KMS-11 (cell line): ENCODE measurements around the gene C2CD2.

Experiments used
- H2AFZ ChIP-seq: fragments of 200-600 bp; sonication (generic); 2 replicates; pipeline ENCODE4 v1.6.1; 2016; ENCODE audit warnings: antibody characterized with exemption, mixed run types, low read depth
- H3K27ac ChIP-seq: fragments of 200-600 bp; sonication (generic); 2 replicates; pipeline ENCODE4 v1.6.1; 2016; ENCODE audit warnings: mild to moderate bottlenecking, mixed run types
- H3K27me3 ChIP-seq: fragments of 200-600 bp; sonication (generic); 2 replicates; pipeline ENCODE4 v1.6.1; 2017; ENCODE audit warnings: mild to moderate bottlenecking, low read depth, mixed run types, moderate library complexity; ENCODE audit not compliant: insufficient read depth
- H3K36me3 ChIP-seq: fragments of 200-600 bp; sonication (generic); 2 replicates; pipeline ENCODE4 v1.6.1; 2017; ENCODE audit warnings: mild to moderate bottlenecking, mixed run types; ENCODE audit not compliant: insufficient read depth
- H3K4me1 ChIP-seq: fragments of 200-600 bp; sonication (generic); 2 replicates; pipeline ENCODE4 v1.6.1; 2016; ENCODE audit warnings: mild to moderate bottlenecking, low read depth, mixed run types; ENCODE audit not compliant: poor library complexity, severe bottlenecking
- H3K4me2 ChIP-seq: fragments of 200-600 bp; sonication (generic); 2 replicates; pipeline ENCODE4 v1.7.0; 2016; ENCODE audit warnings: mild to moderate bottlenecking, mixed run types
- H3K4me3 ChIP-seq: fragments of 200-600 bp; sonication (generic); IDR thresholded peaks from 2 replicates; pipeline ENCODE4 v1.6.1; 2017; ENCODE audit warnings: low read depth, low read length, mixed read lengths; ENCODE audit not compliant: insufficient read depth
- H3K79me2 ChIP-seq: fragments of 200-600 bp; sonication (generic); 2 replicates; pipeline ENCODE4 v1.6.1; 2016; ENCODE audit warnings: low read depth, mixed run types; ENCODE audit not compliant: insufficient read depth
- H3K9ac ChIP-seq: fragments of 200-600 bp; sonication (generic); 2 replicates; pipeline ENCODE4 v1.6.1; 2016; ENCODE audit warnings: mild to moderate bottlenecking, mixed run types
- H4K20me1 ChIP-seq: fragments of 200-600 bp; sonication (generic); 2 replicates; pipeline ENCODE4 v1.6.1; 2016; ENCODE audit warnings: mild to moderate bottlenecking, mixed run types; ENCODE audit not compliant: insufficient read depth
- TF ChIP-seq, protein P1 (sequence below): fragments of 200-600 bp; sonication (generic); conservative IDR thresholded peaks from 2 replicates; pipeline ENCODE4 v1.6.1; 2017; ENCODE audit warnings: low read depth, mild to moderate bottlenecking, antibody characterized with exemption, low read length, moderate library complexity, mixed read lengths

Gene C2CD2

GRCh38 chr21:41836166-41837015 lies 117.4 kb downstream of the C2CD2 start:
- no peak overlapping the region for H3K27ac ChIP-seq
- TF ChIP-seq, protein P1, sequence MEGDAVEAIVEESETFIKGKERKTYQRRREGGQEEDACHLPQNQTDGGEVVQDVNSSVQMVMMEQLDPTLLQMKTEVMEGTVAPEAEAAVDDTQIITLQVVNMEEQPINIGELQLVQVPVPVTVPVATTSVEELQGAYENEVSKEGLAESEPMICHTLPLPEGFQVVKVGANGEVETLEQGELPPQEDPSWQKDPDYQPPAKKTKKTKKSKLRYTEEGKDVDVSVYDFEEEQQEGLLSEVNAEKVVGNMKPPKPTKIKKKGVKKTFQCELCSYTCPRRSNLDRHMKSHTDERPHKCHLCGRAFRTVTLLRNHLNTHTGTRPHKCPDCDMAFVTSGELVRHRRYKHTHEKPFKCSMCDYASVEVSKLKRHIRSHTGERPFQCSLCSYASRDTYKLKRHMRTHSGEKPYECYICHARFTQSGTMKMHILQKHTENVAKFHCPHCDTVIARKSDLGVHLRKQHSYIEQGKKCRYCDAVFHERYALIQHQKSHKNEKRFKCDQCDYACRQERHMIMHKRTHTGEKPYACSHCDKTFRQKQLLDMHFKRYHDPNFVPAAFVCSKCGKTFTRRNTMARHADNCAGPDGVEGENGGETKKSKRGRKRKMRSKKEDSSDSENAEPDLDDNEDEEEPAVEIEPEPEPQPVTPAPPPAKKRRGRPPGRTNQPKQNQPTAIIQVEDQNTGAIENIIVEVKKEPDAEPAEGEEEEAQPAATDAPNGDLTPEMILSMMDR: no peak

DNA sequence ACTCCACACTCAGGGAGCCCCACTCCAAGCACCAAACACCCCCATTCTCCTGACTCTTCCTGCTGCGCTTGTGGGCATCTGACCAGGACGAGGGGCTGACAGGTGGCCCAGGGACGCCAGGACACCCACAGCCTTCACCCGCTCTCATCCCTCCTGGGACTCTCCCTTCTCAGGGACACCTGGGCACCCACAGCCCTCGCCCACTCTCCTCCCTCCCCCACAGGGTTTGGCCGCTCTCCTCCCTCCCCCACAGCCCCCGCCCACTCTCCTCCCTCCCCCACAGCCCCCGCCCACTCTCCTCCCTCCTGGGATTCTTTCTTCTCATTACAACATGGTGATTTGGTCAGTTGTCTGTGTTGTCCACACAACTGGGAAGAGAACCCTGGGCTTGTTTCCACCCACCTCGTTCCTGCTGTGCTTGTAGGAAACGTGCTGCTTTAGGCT lies 118.1 kb downstream of the C2CD2 start:
- Histone ChIP-seq H3K36me3 (no peaks in the 10 kb centered on the region), H3K79me2 (no peaks in the 10 kb centered on the region), H3K27ac (no peak overlapping the region), H3K4me1 (no peaks in the 10 kb centered on the region), H3K9ac (no peak overlapping the region), H3K27me3 (no peaks in the 10 kb centered on the region), H2AFZ (no peak overlapping the region), H4K20me1 (no peaks in the 10 kb centered on the region), H3K4me2 (no peak overlapping the region), H3K4me3 (no peak overlapping the region)
- TF ChIP-seq, protein P1: no peak

More at GRCh38 chr21:41836166-41837015, 117.4 kb downstream of the C2CD2 start:
- H2AFZ ChIP-seq: no peak overlapping the region
- no peaks in the 10 kb centered on the region for H4K20me1 ChIP-seq
- no peaks in the 10 kb centered on the region for H3K27me3 ChIP-seq
- H3K4me3 ChIP-seq: no peak overlapping the region
- no peaks in the 10 kb centered on the region for H3K79me2 ChIP-seq
- H3K36me3 ChIP-seq: no peaks in the 10 kb centered on the region
- no peak overlapping the region for H3K4me2 ChIP-seq
- H3K9ac ChIP-seq: no peak overlapping the region
- no peaks in the 10 kb centered on the region for H3K4me1 ChIP-seq
